ENCODE data around the gene GJC2.

The GJC2 gene

DNA sequence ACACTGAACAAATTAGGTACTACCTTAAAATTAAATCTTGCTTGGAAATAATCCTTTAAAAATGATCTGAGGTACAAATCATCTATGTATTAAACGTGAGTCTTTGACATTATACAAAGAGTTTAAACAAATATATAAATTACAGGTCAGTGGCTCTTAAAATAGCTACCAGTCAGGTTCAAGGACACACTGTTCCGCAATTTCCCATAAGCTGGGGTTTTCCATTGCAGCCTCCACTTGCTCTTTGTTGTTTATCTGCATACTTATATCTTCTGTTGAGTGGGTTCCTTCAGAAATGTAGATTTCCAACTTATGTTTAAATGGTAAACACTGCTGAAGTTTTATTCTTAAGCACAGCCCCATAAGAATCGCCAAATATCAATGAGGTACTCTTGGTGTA is 34.9 kb upstream of the GJC2 start:
- DNase-seq (ENCODE audit: low read depth) = no peak

GRCh38 chr1:228117335-228117734 is 32.4 kb upstream of the GJC2 start:
- no peak for DNase-seq (ENCODE audit: low read depth)

GRCh38 chr1:228118040-228118439 is 31.7 kb upstream of the GJC2 start:
- DNase-seq (ENCODE audit: low read depth) = no peak

DNA sequence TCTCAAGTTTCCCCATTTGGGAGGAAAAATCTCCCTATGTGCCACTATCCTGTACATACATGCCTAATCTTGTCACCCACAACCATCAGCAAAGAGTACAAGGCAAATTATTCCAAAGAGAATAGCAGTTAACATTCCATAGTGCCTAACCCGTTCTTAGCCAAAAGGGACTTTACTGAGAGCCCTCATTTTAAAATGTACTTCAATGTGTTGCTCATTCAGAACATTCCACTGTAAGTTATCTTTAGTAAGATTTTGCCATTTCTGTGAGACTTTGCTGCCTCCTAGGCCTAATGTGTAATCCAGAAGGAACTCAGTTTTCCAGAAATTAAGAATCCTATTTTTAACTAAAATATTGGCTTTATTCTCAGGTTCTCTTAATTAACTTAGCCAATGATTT is 29.4 kb upstream of the GJC2 start:
- no peak for DNase-seq (ENCODE audit: low read depth)

DNA sequence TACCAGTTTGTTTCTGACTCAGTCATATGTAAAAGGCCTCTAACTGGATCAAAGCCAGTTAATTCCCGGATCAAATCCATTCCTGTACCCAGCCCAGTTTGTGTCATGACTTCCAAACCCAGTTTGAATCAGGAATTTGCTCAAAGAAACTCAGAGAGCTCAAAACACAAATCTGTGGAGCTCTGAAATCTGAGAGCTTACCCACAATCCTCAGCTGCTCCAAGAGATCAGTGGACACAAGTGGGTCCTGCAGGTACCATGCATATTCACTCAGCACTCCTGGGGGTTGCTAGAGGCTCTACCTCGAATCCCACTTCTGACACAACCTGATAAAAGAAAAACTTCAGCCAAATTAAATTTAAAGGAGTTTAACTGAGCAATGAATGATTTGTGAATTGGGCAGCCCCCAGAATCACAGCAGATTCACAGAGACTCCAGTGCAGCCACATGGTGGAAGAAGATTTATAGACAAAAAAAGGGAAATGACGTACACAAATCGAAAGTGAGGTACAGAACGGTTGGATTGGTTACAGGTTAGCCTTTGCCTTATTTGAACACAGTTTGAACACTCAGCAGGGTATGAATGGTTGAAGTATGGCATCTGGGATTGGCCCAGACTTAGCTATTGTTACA is 28.8 kb upstream of the GJC2 start:
- no peak for DNase-seq (ENCODE audit: low read depth)

DNA sequence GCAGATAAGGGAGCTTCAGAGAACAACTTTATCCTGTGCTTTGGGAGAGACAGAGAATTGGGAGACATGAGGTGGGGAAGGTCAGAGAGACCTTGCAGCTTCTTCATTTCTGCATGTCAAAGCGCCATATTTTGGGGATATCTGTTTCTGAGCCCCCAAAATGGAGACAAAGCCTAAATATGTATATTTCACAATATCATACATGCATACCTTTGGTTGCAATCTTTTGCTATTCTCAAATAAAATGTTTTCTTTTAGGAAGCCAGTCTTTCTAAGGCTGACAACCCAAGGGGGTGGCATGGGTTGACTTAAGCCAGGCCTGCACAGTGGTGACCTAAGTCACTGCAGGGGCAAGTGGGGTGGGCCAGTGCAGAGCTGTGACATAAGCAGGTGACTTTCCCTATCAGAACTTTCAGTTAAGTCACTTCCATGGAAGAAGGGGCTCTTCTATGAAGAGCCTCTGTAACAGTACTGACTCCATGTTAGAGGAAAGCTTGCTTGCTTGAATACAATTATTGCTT is 26.7 kb upstream of the GJC2 start:
- no peak for DNase-seq (ENCODE audit: low read depth)

- DNase-seq (ENCODE audit: low read depth) = no peak
Observed at GRCh38 chr1:228123505-228123904, 26.2 kb upstream of the GJC2 start.

DNA sequence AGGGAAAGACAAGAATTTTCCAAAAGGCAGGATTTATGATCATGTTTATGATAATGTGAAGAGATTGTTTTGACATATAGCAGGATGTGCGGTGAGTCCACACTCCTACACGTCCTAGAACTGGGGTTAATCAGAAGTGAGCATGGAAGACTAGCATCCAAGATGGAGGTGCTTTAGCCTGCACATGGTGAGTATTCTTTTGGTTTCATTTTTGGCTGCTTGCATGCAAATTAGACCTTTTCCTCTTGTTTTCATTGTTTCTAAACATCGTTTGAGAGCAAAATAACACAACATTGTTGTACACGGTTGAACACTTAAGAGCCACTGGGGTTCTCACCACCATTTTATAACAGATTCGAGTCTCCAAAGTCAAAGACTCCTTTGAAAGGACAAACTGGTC is 24.5 kb upstream of the GJC2 start:
- no peak for DNase-seq (ENCODE audit: low read depth)

DNA sequence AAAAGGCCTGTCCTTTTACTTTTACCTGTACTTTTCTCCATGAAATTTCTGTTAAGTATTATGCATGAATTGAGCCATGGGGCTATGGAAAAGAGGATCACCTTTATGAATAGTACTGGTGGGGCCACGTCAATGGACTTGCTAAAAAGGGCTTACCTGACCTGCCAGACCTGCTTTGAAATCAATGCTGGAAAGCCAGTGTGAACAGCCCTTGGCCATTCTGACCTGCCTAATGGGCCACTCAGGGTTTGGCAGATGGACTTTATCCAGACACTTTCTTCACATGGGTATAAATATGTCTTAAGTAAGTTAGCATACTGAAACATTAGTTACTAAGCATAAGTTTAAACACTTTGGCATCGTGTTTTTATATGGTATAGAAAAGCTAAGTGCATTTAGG is 18.0 kb upstream of the GJC2 start:
- no peak for DNase-seq (ENCODE audit: low read depth)

DNA sequence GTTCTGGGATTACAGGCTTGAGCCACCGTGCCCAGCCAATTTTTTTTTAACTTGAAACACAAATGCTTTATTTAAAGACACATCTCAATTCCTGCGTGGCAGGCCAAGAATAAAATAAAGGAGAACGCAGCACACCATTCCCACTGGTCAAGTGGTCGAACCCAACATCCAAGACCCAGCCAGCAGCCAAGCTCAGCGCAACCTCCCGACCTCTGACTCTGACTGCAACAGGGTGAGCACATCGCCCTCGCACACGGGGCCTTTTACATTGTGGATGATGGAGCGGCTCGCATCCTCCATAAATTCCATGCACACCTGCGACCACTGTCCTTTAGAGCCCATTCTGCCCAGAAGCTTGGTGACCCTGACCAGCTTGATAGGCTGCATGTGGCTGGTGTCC is 15.1 kb upstream of the GJC2 start:
- DNase-seq (ENCODE audit: low read depth) = no peak

DNA sequence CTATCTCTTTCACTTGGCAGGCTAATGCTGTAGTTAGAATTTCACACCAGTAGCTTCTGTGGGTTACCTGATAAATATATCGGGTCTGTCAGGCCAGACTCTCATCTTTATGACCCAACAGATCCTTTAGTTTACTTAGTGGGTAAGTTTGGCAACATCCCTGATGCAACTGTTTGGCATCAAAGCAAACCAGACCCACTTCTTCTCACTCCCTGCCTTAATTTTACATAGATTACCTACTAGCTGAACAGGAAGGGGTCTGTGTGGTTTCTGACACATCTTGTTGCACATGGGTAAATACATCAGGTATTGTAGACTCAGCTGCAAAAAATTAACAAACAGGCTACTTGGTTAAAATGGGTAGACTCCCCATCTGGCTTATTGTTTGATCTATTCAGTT is 12.8 kb upstream of the GJC2 start:
- DNase-seq (ENCODE audit: low read depth) = no peak

GRCh38 chr1:228139406-228139930 is 10.3 kb upstream of the GJC2 start:
- DNase-seq (ENCODE audit: low read depth) = no peak

DNA sequence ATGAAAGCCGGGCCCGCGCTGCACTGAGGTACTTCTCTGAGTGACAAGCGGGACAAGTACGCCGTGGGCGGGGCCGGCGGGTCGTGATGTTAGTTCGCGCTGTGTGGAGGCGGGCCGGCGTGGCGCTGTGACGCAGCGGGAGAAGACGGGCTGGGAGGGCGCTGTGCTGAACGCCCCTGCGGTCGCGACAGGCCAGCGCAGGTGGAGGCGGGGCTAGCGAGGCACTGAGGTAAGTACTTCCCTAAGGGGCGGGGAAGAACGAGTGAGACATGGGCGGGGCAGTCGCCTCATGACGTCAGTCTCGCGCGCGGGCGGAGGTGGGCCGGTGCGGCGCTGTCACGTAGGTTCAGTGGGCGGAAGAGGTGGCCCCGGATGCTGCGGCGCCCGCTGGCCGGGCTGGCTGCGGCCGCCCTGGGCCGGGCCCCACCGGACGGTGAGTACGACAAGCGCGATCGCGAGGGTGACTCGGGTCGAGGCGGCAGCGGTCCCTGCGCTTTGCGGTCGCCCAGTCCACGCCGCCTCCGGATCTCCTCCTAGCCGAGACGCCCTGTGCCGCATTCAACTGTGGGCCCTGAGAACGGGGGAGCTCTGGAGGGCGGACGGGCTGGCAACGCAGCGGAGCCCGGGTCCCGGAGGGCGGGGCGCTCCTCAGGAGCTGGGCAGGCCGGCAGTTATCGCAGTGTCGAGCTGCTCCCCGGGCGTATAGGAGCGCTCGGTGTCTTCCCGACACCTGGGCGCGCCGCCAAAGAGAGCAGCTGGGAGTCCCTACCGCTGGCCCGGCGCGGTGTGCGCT is 9.6 kb upstream of the GJC2 start, which contains the start of gene GUK1:
Gene GUK1, plus strand, starts transcription at position 349 of the 793 bp plus-strand sequence. Its CDS starts 24 bp downstream, at position 373.
- DNase-seq (ENCODE audit: low read depth) = peak; percentile 100

- no peak for DNase-seq (ENCODE audit: low read depth)
Observed at GRCh38 chr1:228140724-228141225, 9.0 kb upstream of the GJC2 start.

- DNase-seq (ENCODE audit: low read depth) = peak; percentile 66
Observed at GRCh38 chr1:228141226-228142044, 8.3 kb upstream of the GJC2 start.

- DNase-seq (ENCODE audit: low read depth) = no peak
Observed at GRCh38 chr1:228142155-228142691, 7.5 kb upstream of the GJC2 start.

DNA sequence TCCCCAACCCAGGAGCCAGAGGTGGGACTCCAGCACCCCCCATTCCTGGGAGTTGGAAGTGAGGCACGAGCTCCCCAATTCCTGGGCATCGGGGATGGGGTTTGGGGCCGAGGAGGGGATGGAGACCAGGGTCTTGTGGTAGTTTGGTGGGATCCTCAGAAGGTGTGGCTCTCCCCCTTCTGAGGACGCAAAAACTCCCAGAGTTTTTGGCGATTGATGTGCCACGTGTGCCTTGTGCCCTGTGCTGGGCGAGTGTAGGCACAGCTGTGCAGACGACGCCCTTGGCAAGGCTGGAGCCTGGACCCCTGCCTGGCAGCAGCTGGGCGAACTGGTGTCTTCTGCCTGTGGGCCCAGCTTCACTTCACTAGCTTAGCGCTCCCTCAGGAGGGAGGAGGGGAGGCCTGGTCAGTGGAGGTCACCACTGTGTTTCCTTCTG is 7.0 kb upstream of the GJC2 start:
- DNase-seq (ENCODE audit: low read depth) = no peak

DNA sequence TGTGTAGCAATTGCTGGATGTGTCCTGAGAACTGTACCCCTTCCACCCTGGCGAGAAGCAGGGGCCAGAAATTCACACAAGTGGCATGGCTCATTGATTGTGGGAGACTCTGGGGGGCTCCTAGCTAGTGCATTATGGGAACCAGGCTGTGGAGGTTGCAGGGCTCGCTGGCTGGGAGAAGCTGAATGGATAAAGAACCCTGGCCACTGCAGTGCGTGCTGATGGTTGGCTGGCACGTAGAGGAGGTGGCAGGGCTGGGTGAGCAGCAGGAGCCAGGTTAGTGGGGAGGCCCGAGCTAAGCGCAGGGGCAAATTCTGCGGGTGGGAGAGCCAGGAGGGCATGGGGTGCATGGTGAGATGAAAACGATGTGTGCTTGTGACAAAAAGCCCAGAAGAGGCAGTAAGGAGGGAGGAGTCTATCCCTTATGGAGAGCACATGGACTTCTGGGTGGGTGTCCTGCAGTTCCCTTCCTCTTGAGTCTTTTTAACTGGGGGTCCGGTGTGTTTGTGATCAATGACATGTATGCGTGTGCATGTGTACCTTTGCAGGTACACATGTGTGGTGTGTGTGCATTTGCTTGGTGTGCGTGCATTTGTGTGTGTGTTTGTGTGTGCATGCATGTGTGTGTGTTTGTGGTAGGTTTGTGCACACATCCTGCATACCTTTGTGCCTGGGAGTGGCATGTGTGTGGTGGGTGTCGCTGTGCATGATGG is 6.1 kb upstream of the GJC2 start:
- no peak for DNase-seq (ENCODE audit: low read depth)

- no peak for DNase-seq (ENCODE audit: low read depth)
Observed at GRCh38 chr1:228144193-228144992, 5.3 kb upstream of the GJC2 start.

DNA sequence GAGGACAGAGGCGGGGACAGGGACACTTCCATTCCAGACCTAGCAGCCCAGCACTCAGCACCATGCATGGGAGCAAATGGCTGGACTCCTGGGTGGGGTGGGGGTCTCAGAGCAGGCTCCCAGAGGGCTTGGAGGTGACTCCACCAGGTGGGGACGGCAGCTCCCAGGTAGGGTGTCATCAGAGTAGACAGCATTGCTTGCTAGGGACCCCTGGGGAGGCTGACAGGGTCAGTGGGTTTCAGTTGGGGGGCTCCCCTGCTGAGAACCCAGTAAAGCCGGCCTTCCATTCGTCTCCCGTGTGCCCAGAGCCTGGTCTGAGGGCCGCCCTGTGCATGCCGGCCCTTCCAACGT is 4.8 kb upstream of the GJC2 start:
- no peak for DNase-seq (ENCODE audit: low read depth)

Data from ELR (cell line).